Right renal cortex interstitium (tissue), 3 donors: ENCODE data around the gene TMED9. TPM values are rescaled to one million over a fixed set of nuclear protein-coding genes. Genes with fewer than 3 reads are reported as not detected.
"Not testable (repeated sequence)": the region's sequence is repeated elsewhere in the genome, so short reads cannot be mapped to it uniquely, and the experiment has no call there.

Source experiments
- DNase-seq, 3 donors: peaks; one replicate each; pipeline ENCODE4 v3.0.0-alpha.2; 2013; ENCODE audit warnings: low read depth in 3 of 3, low spot score in 2 of 3
- polyA plus RNA-seq, 3 donors: library from polyadenylated mRNA; unstranded; fragments of 120-200 nt; gene quantifications; one replicate each; pipeline ENCODE4 v1.2.1, GENCODE V29; 2013; ENCODE audit not compliant: insufficient read length in 3 of 3

The TMED9 gene
- polyA plus RNA-seq, result 100 to 1,000 TPM; 150 to 186 (median 177) TPM

DNA sequence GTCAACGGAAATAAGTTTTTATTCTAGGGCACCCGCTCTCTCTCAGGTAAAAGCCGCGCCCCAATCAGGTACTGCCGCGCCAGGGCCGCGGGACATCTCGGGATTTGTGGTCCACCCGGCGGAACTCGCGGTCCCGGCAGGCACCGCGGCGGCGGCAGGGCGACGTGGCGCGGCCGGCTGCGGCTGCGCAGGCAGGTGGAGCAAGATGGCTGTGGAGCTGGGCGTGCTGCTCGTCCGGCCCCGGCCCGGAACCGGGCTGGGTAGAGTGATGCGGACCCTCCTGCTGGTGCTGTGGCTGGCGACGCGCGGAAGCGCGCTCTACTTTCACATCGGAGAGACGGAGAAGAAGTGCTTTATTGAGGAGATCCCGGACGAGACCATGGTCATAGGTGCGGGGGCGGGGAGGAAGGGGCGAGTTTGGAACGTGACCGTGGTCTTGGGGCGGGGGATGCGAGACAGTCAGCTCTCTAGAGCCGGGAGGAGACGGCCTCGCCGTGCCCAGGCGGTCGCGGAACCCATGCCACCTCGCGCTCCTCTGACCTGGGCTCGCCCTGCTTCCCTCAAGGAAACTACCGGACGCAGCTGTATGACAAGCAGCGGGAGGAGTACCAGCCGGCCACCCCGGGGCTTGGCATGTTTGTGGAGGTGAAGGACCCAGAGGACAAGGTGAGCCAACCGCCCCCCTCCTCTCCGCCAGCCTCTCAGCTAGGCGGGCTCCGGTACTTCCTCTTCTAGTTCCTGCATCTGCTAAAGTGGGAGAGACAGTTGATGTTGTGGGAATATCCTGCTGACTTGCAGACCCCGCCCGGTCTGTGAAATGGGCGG is at the start of gene TMED9:
Gene TMED9 (plus strand): TSS at position 194 of the 825 bp plus-strand sequence. CDS start 12 bp downstream, at position 206.
- DNase-seq, result peak in 2 of 3 donors; percentile 65 to 67

DNA sequence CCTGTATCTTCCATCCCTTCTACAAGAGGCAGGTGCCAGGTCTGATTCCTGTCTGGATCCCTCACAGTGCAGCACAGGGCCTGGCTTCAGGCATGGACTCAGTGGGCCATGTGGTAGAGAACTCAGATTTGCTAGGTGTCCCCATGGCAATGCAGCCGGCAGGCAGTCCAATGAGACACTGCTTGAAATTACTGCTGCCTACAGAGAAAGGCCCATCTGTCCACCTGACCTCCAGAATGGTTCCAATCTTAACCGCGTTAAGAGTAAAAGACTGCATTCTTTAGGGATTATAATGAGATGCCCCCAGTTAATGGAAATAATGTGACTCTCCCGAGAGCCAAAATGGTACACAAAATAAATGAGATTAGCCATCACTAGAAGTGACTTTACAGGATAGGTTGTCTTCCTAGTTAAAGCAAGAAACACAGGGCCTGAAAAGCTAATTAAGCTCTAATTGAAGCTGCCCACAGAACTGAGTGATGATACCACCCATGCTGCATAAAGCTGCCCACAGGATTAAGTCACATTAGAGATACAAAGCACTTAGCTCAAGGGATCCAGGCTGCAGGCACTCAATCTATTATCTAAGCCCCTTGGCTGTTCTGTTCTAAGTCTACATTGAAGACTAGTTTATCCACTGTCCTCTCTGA is 49.1 kb upstream of the TMED9 start:
- DNase-seq, result no peak

DNA sequence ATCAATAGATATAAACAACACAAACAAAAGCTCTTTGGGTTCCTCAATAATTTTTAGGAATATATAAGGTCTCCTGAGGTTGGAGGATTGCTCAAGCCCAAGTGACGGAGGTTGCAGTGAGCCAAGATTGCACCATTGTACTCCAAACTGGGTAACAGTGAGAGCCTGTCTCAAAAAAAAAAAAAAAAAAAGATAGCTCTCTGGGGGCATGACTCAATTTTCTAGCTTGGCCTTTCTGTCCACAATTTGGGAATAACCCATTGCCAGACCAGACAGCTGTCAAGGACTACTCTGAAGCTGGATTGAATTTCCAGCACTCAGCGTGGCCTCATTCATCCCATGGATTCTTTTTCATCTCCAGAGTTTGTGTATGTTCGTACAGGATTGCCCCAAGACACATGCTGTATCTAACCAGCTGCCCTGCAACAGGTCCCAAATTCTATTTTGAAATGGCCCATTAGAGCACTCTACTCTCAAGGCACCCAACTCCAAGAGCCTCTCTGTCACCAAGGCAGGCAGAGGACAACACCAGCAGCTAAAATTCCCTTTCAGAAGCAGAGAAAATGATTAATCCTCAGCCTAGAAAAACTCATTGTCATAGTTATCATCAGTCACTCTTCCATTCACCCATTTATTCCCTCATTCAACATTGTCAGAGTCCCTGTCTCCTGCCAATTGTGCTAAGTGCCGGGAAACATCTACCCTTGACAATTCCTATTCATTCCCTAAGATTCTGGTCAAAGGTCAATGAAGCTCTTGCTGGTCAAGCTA is 46.3 kb upstream of the TMED9 start:
- DNase-seq, result no peak

DNA sequence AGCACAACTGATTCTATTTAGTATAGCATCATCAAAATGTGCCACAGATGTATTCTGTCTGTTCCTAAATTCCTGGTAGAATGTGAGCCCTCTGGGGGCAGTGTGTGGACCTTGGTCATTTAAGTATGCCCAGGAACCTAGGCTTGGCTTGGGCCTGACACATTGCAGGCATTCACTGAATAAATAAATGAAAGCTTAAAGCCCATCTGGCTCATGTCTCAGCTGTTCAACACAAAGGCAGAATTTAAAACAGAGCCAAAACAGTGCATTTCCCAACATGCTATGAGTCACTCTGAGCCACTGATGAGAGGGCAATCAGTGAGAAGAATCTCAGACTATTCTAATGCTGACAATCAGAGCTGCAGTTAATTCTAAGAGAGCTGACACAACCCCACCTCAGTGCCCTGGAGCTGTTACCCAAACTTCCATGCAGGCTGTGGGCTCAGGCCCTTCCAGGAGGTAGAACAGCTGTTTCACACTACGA is 45.7 kb upstream of the TMED9 start:
- no peak for DNase-seq

DNA sequence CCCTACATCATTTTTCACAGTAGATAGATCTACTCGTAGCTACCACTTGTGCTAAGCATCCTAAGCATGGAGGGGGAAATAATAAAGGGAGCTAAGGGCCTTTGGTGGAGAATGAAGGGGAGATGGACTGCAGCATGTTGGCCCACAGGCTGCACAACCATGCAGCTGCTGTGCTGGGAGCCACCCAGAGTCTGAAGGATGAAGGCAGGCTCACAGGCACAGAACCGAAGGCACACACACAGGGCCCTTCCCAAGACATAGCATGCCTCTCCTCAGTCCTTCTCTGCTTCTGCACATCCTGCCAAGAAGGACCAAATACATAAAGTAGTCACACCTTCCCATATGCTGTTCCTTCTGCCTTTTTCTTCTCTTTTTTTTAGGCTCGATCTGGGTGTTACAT is 44.3 kb upstream of the TMED9 start:
- no peak for DNase-seq

DNA sequence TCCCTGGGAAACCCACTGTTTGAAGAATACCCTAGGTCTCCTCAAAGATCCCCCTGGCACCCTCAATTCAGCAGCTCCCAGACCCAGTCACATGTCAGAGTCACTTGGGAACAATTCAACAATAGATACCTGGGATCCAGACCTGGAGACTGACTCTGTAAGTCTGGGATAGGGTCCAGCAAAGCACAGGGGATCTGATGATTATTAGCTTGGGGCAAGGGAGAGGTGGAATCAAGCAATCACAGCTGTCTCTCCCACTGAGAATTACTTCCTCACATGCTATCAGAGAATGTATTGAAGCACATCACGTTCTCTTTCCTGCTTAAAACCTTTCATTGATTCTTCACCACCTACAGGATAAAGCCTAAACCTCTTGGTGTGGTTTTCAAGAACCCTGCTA is 43.5 kb upstream of the TMED9 start:
- no peak for DNase-seq

DNA sequence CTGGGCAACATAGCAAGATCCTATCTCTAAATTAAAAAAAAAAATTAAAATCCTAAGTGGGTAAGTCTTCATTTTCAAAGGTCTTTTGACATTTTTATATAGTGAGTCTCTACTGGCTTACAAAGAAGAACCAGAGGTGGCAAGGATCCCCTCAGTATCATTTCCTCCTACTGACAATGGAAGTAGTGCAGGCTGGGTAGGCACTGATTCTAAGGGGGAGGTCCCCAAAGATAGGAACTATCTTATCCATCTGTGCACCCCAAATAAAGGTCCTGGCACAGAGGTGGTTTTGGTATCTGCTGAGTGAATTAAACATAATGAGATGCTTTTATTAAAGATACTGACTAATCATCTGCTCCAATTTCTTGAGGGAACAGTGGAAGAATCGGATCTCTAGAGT is 41.9 kb upstream of the TMED9 start:
- no peak for DNase-seq

DNA sequence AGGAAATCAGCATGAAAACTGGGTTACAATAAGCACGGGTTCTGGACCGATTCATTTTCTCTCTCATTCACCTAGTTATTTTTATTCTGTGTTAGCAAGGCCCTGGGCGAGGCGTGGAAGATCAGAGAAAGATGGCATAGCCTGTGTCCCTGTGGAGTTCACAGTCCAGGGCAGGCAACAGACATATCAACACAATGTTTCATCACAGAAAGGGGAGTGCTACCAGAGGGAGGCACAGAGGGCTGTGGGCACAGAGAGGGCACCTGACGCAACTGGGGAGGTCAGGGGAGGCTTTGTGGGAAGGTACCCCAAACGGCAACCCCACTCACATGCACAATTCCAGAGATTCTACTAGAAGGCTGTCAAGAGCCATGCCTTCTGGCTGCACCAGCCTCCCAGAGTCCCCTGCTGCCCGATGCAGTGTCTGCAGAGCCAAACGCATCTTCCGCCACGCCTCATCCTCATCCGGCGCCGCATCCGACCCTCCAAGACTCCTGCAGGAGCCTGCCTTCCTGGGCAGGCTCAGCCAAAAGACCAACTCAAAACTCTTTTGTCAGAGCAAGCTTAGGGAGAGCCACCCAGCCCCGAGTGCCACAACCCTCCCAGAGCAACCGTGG is 39.1 kb upstream of the TMED9 start:
- DNase-seq, result no peak

DNA sequence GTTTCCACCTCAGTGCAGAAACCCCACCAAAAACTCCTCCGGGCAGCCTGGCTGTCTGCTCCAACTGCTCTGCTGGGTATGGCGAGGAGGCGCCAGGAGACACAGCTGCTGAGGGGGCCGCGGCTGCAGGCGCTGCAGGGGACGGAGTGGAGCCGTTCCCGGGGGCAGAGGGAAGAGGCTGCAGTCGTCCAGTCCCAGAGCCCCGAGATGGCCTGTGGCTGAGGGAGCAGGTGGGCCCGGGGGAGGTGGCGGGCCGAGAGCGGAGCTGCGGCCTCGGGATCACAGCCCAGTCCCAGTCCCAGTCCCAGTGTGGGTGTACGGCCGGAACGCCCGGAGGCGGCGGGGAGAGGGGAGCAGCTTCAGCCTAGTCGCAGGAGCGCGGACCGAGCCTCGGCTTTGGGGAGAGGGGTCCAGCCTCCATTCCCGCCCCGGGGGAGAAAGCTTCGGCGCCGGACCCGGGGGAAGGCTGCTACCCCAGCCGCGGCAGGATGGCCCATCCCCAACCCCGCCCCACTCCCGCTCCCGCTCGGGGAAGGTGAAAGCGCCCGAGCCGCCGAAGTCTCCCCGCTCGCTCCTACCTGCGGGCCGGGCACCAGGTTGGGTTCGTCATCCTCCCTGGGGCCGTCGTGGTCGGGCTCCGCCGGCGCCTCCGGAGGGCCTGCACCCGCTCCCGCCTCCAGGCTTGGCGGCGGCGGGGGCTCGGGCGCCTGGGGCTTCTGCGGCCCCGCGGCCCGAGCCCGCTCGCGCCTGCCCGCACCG is 38.2 kb upstream of the TMED9 start:
- DNase-seq, result peak in 1 of 3 donors; percentile 12

DNA sequence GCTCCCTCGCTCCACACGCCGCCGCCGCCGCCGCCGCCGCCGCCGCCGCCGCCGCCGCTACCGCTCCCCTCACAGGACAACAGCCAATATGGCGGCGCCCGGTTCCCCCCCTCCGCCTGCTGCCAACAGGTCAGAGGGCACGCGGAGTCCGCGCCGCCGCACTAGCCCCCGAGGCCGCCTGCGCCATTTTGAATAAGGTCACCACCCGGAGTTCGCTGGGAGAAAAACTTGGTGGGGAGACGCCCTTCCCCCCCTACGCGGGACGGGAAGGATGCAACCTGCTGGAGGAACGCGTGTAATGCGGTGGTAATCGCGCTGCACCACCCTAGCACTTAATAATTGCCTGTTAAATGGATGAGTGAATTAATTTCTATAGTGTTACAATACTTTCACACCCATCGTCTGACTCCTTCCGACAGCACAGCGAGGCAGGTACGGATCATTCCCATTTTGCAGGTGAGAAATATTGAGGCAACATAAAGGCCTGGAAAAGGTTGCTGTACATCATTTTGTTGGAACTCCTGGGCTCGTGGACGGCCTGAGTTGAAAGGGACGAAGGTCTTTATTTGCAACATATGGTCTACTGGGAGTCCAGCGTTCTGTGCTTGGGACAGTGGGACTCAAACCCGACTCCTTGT is 37.4 kb upstream of the TMED9 start, which contains the start of gene FAM193B:
Gene FAM193B (minus strand): TSS at position 90 of the 638 bp plus-strand sequence. CDS start 105 bp downstream, outside the sequence.
- DNase-seq, result peak; percentile 75 to 78 (median 77)

DNA sequence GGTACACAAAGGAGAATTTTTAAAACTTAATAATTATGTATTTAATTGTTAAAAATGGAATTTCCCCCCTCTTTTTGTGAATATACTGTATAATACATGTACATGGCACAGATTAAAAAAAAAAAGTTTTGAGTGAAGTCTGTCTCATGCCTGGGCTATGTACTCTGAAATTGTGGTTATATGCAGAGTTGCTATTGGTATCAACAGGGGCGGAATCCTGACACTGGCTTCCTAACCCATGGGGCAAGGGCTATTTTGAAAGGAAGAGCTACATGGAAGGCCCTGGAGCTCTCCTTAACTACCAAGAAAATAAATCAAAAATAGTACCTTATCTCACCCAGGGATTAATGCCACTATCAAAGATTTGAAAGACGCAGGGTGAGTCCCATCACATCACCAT is 36.8 kb upstream of the TMED9 start:
- no peak for DNase-seq

DNA sequence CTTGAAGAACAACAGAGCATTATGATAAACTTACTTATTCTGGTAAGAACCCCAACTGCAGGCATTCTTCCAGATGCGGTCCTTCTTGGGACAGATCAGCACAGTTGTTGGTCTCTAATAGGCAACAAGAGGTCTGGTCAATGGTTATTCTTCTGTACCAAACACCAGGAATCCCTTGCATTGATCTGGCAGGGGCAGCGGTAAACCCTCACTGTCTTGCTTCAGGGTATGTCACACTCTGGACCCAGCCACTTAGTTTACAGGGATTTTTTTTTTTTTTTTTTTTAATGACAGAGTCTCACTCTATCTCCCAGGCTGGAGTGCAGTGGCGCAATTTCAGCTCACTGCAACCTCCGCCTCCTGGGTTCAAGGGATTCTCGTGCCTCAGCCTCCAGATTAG is 36.3 kb upstream of the TMED9 start:
- DNase-seq, result no peak

DNA sequence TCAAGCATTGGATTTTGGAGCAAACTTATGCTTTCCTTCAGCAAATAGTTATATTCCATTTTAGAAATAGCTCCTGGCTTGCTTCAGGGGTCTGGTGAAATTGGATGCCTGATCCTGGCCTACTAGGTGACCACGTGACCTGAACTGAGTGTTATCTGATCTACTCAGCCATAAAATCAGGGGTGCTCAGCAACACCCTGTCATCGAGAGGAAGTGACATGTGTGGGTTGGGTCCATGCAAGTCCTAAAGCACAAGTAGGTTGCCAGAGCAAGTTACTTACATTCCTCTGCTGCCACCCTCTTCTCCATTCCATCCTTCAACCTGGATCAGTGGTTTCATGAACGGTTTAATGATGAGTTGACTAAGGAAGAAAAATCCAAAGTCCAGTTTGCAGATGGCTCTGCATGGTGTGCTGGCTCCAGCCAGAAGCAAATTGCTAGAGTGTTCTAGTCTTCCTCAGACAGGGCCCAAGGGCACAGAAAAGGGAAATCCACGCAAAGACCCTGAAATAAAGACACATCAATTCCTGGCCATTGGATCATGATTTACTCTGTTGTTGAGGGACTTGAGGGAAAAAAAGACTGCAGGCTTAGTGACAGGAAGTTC is 34.9 kb upstream of the TMED9 start:
- DNase-seq, result peak in 1 of 3 donors; percentile 26

DNA sequence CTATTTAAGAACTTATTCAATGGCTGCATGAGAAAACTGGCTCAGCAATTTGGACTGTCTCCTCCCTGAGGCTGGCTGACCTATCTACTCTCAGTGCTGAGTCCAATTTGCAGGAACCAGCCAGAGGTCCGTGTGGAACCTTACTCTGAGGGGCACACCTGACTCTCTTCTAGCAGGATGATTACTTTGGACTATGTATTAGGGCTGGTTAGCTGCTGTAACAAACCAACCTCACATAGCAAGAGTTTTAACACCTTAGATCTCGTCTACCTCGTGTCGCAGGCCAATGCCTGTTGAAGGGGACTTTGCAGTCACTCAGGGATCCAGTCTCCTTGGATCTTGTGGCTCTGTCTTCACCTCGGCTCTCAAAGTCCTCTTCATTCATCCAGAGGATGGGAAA is 34.2 kb upstream of the TMED9 start:
- no peak for DNase-seq

DNA sequence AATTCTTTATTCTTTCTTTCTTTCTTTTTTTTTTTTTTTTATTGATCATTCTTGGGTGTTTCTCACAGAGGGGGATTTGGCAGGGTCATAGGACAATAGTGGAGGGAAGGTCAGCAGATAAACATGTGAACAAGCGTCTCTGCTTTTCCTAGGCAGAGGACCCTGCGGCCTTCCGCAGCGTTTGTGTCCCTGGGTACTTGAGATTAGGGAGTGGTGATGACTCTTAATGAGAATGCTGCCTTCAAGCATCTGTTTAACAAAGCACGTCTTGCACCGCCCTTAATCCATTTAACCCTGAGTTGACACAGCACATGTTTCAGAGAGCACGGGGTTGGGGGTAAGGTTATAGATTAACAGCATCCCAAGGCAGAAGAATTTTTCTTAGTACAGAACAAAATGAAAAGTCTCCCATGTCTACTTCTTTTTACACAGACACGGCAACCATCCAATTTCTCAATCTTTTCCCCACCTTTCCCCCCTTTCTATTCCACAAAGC is 32.5 kb upstream of the TMED9 start:
- DNase-seq, result not testable (repeated sequence)

DNA sequence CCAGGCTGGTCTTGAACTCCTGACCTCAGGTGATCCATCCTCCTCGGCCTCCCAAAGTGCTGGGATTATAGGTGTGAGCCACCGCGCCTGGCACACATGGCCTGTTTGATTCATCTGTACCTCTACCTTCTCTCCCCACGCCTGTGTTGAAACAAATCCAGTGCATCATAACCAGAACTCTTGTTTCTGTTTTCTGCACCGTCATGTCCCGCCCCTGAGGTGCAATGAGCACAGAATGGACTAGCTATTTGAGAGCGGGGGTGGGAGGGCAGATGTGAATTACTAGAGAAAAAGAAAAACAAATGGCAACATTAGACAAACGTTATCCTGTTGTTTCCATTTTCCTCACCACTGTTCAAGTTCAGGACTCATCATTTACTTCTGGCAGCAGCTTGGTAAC is 27.0 kb upstream of the TMED9 start:
- no peak for DNase-seq

DNA sequence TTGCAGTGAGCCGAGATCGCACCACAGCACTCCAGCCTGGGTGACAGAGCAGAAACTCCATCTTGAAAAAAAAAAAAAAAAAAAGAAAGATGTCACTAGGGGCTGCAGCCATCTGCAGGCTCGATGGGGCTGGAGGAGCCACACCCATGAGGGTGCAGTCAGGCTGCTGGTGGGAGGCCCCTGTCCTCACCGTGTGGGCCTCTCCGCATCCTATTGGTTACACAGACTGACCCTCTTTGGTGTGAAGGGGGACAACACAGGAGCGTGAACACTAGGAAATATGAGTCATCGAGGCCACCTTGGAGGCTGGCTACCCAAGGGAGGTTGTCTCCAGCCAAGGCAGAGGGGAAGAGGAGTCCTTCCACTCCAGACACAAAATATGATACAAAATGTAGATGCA is 23.7 kb upstream of the TMED9 start:
- no peak for DNase-seq

DNA sequence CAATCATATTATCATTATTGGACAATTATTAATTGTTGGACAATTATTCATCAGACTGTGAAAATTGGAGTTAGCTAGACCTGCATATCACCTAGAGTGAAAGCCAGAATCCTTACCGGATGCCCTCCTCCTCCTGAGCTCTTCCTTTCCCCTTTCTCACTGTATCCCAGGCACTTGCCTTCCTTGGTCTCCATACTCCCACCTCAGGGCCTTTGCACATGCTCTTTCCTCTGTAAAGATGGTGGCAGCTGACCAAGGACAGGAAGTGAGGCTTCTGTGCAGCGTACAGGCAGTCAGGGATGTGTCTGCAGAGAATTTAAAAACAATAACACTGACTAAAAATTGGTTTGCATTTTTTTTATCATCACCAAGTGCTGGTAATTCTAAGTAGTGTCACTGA is 22.1 kb upstream of the TMED9 start:
- DNase-seq, result no peak

DNA sequence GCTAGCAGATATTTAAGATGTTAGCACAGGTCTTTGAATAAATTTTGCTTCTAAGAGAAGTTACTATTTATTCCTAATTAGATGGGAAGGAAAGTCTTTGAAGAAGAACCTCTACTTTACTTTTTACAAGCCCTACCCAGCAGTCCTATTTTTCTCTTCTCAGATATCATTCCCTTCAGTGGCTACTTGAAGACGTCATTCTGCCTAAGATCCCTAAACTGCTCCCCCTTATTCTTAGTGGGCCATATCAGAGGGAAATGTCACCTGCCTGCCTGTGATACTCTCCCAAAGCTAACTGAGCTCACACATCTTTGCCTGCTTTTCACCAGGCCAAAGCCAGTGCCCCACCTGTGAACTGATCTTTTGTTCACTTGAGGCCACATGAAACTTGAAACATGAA is 16.5 kb upstream of the TMED9 start:
- no peak for DNase-seq
